ENCODE data around the gene TOMM7. TPM values are rescaled to one million over a fixed set of nuclear protein-coding genes. Genes with fewer than 3 reads are reported as not detected.
"Not testable (repeated sequence)": the region's sequence is repeated elsewhere in the genome, so short reads cannot be mapped to it uniquely, and the experiment has no call there.

Gene TOMM7
- total RNA-seq, 3 donors from 2014 or later = 225 to 404 (median 287) TPM

DNA sequence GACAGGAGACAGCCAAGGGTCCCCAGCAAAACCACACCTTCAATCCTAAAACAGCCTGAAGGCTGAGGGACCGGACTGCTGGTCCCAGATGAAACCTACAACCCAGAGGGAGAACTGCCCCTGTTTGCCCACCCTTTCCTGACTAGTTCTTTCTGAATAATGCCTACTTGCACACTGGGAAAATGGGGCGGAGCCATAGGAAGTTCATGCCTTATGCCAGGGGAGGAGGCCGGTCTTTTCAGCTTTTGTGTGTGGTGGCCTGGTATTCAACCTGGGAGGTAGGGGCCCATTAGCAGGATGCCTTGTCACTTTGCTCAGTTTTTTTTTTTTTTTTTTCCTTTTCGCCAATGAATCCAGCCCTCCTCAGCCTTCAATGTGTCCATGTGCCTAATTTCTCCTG, 20.7 kb downstream of the TOMM7 start:
- no peak for DNase-seq
- Histone ChIP-seq H3K4me3 (no peak overlapping the region), H3K9me3 (no peaks in the 10 kb centered on the region), H3K4me1 (ENCODE audit: low read depth) (no peaks in the 10 kb centered on the region), H3K36me3 (ENCODE audit: low read depth) (no peaks in the 10 kb centered on the region)
- intact Hi-C loops (cut with DNase I, micrococcal nuclease) = no loop called here
- no peak for ATAC-seq
- TF ChIP-seq, protein P1, sequence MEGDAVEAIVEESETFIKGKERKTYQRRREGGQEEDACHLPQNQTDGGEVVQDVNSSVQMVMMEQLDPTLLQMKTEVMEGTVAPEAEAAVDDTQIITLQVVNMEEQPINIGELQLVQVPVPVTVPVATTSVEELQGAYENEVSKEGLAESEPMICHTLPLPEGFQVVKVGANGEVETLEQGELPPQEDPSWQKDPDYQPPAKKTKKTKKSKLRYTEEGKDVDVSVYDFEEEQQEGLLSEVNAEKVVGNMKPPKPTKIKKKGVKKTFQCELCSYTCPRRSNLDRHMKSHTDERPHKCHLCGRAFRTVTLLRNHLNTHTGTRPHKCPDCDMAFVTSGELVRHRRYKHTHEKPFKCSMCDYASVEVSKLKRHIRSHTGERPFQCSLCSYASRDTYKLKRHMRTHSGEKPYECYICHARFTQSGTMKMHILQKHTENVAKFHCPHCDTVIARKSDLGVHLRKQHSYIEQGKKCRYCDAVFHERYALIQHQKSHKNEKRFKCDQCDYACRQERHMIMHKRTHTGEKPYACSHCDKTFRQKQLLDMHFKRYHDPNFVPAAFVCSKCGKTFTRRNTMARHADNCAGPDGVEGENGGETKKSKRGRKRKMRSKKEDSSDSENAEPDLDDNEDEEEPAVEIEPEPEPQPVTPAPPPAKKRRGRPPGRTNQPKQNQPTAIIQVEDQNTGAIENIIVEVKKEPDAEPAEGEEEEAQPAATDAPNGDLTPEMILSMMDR (IDR thresholded peaks at IDR 0.05) = no peak

DNA sequence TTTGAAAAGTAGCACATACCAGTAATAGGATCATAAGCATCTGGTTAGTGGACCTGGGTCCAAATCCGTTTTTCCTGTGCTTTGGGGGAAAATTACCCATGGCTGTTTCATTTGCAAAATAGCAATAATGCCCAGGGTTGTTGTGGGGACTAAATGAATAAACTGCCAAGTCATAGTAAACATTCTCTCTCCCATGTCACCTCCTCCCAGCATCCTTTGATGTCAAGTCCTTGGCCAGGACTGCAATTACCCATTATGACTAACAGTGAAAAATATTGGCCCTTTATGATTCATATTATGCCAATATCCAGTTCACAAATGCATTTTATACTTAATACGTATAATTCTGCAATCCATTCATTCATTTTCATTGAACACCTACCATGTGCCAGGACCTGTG, 23.0 kb downstream of the TOMM7 start:
- no peak for ATAC-seq

DNA sequence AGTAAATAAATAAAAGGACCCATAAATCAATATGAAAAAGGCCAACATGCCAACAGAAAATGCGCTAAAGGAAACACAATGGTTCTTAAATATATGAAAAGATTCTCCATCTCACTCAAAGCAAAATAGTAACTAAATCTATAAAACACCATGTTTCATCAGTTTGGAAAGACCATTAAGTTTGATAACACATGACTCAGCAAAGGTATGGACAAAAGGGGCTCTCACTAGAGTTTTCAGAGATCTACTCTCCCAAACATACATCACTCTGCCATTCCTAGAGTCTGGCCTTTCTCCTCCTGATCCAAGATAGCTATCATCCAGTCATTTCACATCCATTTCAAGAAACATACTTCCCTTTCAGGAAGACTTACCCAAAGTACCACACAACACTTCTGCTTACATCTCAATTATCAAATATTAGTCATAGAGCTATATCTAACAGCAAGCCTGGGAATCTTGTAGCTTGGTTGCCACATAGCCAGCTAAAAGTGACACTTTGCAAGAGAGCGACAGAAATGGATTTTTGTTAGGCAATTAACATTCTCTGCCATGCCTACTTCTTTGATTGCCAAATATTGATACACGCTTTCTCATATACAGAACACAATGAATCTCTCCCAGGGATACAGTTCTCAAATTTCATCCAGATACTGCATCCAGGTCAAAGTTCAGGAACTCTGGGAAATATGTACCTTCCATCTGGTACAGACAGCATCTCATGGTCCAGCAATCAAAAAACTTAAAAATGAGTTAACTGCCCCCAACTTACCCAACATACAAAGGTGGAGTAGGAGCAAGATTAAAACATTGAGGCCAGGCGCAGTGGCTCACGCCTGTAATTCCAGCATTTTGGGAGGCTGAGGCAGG, 28.8 kb downstream of the TOMM7 start:
- Histone ChIP-seq H3K4me1 (ENCODE audit: low read depth) (no peaks in the 10 kb centered on the region), H3K9me3 (no peaks in the 10 kb centered on the region), H3K4me3 (no peak overlapping the region), H3K36me3 (ENCODE audit: low read depth) (no peaks in the 10 kb centered on the region)
- TF ChIP-seq, protein P1 (IDR thresholded peaks at IDR 0.05) = no peak
- no peak for DNase-seq
- intact Hi-C loops (cut with DNase I, micrococcal nuclease) = no loop called here
- no peak for ATAC-seq

More for the DNA sequence above, 23.0 kb downstream of the TOMM7 start:
- intact Hi-C loops (cut with DNase I, micrococcal nuclease) = no loop called here
- no peaks in the 10 kb centered on the region for H3K9me3 ChIP-seq
- no peaks in the 10 kb centered on the region for H3K36me3 ChIP-seq (ENCODE audit: low read depth)
- H3K4me1 ChIP-seq (ENCODE audit: low read depth) = no peaks in the 10 kb centered on the region
- DNase-seq = no peak
- no peak overlapping the region for H3K4me3 ChIP-seq
- TF ChIP-seq, protein P1 (IDR thresholded peaks at IDR 0.05) = no peak

DNA sequence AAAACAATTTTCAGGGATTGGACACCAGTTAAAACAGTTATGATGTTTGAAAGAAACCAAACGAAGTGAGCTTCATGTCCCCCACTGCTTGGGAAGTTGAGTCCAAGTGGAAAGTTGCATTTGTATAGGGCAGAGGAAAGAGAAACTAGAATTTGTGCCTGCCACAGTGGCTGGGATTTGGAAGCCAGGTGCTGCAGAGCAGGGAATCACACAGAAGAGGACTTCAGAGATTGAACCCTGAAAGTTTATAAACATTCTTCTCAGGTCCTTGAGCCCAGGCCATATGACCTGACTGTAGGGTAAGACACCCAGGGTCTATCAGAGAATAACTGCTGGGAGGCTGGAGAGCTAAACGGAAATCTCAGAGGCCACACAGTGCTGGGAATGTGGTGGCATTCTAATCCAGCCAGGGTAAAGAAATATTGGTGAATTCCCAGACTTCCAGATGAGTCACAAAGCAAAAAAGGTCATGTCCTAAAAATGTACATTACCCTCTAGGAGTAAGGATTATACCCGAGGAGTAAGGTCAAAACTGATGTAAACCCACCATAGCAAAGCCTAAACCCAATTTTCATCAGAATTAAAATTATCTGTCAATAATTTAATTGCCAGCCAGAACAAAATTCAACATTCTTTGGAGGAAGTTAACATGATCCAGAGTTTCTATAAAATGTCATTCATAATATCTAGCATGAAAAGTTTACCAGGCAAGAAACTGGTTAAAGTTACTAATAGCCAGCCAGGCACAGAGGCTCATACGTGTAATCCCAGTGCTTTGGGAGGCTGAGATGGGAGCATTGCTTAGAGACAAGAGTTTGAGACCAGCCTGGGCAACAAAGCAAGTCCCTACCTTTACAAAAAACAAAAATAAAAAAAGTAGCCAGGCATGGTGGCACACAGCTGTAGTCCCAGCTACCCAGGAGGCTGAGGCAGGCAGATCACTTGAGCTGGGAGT, 31.2 kb downstream of the TOMM7 start:
- intact Hi-C loops (cut with DNase I, micrococcal nuclease) = no loop called here
- ATAC-seq = no peak

DNA sequence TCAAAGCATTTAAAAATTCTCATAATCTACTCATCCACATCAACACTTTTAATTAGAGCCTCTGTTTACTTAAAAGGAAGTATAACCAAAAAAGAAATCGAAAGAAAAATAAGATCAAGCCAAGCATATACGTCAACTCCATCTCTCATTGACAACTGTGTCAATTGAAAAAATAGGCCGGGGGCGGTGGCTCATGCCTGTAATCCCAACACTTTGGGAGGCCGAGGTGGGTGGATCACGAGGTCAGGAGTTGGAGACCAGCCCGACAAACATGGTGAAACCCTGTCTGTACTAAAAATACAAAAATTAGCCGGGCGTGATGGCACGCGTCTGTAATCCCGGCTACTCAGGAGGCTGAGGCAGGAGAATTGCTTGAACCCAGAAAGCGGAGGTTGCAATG, 32.0 kb downstream of the TOMM7 start:
- intact Hi-C loops (cut with DNase I, micrococcal nuclease); H3K4me1 ChIP-seq (ENCODE audit: low read depth); H3K36me3 ChIP-seq (ENCODE audit: low read depth); H3K4me3 ChIP-seq; ATAC-seq; DNase-seq; H3K9me3 ChIP-seq: not testable (repeated sequence)

More for the DNA sequence above, 31.2 kb downstream of the TOMM7 start:
- Histone ChIP-seq H3K9me3 (no peaks in the 10 kb centered on the region), H3K36me3 (ENCODE audit: low read depth) (no peaks in the 10 kb centered on the region), H3K4me1 (ENCODE audit: low read depth) (no peaks in the 10 kb centered on the region), H3K4me3 (no peak overlapping the region)
- no peak for DNase-seq
- TF ChIP-seq, protein P1 (IDR thresholded peaks at IDR 0.05) = no peak

DNA sequence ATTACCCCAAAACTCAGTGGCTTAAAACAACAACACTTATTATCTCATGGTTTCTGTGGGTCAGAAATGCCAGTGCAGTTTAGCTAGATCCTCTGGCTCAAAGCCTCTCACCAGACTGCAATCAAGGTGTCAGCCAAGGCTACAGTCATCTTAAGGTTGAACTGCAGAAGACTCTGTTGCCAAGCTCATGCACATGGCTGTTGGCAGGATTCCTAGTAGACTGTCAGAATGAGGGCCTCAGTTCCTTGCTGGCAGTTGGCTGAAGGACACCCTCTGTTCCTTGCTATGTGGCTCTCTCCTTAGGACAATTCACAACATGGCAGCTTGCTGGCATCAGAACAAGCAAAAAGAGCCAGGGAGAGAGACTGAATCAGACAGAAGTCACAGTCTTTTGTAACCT, 34.7 kb downstream of the TOMM7 start:
- Histone ChIP-seq H3K36me3 (ENCODE audit: low read depth) (no peaks in the 10 kb centered on the region), H3K9me3 (no peaks in the 10 kb centered on the region), H3K4me1 (ENCODE audit: low read depth) (no peaks in the 10 kb centered on the region), H3K4me3 (no peak overlapping the region)
- DNase-seq = no peak
- intact Hi-C loops (cut with DNase I, micrococcal nuclease) = no loop called here
- TF ChIP-seq, protein P1 (IDR thresholded peaks at IDR 0.05) = no peak
- ATAC-seq = no peak
